ENCODE data around the gene RHOD. TPM values are rescaled to one million over a fixed set of nuclear protein-coding genes. Genes with fewer than 3 reads are reported as not detected.

Gene RHOD
- total RNA-seq, 1 experiment from 2014 or later, result 13.1 TPM

DNA sequence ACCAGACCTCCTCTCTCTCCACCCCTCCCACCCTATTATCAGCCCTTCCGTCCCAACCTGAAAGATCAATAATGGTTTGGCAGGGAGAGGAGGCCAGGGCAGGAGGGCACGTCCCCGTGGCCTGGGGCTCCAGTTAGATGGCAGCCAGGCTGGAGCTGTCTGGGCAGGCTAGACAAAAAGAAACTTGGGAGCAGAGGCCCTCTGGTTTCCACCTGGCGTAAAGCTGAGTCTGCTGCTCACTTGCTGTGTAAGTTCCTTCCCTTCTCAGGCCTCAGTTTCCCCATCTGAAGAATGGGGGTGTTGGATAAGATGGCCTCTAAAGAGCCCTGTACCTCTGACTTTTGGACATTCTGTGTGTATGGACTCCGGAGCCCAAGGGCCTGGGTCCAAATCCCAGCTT lies 3.8 kb upstream of the RHOD start (continued):
- TF ChIP-seq, protein P1, sequence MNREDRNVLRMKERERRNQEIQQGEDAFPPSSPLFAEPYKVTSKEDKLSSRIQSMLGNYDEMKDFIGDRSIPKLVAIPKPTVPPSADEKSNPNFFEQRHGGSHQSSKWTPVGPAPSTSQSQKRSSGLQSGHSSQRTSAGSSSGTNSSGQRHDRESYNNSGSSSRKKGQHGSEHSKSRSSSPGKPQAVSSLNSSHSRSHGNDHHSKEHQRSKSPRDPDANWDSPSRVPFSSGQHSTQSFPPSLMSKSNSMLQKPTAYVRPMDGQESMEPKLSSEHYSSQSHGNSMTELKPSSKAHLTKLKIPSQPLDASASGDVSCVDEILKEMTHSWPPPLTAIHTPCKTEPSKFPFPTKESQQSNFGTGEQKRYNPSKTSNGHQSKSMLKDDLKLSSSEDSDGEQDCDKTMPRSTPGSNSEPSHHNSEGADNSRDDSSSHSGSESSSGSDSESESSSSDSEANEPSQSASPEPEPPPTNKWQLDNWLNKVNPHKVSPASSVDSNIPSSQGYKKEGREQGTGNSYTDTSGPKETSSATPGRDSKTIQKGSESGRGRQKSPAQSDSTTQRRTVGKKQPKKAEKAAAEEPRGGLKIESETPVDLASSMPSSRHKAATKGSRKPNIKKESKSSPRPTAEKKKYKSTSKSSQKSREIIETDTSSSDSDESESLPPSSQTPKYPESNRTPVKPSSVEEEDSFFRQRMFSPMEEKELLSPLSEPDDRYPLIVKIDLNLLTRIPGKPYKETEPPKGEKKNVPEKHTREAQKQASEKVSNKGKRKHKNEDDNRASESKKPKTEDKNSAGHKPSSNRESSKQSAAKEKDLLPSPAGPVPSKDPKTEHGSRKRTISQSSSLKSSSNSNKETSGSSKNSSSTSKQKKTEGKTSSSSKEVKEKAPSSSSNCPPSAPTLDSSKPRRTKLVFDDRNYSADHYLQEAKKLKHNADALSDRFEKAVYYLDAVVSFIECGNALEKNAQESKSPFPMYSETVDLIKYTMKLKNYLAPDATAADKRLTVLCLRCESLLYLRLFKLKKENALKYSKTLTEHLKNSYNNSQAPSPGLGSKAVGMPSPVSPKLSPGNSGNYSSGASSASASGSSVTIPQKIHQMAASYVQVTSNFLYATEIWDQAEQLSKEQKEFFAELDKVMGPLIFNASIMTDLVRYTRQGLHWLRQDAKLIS (CRISPR knock-in tag; IDR thresholded peaks at IDR 0.05; ENCODE audit: borderline replicate concordance), result no peak
- TF ChIP-seq TP53 (CRISPR knock-in tag; IDR thresholded peaks at IDR 0.05), result no peak

DNA sequence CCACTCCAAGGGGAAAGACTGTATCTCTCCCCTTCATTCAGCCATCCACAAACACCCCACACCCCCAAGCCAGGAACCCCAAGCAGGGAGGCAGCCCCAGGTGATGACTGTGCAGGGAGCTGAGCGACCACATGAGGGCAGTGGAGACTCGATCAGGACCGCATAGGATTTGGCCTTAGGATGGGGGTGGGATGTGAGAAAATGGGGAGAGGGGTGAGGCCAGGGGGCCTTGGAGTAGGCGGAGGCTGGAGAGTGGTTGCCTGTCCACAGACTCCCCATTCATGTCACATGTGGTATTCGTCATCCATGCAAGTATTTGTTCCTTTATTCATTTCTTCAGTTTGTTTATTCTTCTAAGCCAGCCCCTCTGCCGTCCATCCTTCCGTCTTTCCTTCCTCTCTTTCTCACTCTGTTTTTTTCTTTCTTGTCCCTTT lies 2.7 kb upstream of the RHOD start:
- Mint-ChIP-seq H3K4me3 (no peak overlapping the region), H3K9me3 (no peaks in the 10 kb centered on the region), H3K27me3 (ENCODE audit: low read depth) (no peaks in the 10 kb centered on the region; the same call in 1 of the 2 replicates), H3K4me1 (peaks cover 23% of the 10 kb centered on the region), H3K27ac (no peak overlapping the region), H3K36me3 (no peaks in the 10 kb centered on the region)
- peak; percentile 83 for DNase-seq (ENCODE audit: low spot score)
- TF ChIP-seq, protein P2, sequence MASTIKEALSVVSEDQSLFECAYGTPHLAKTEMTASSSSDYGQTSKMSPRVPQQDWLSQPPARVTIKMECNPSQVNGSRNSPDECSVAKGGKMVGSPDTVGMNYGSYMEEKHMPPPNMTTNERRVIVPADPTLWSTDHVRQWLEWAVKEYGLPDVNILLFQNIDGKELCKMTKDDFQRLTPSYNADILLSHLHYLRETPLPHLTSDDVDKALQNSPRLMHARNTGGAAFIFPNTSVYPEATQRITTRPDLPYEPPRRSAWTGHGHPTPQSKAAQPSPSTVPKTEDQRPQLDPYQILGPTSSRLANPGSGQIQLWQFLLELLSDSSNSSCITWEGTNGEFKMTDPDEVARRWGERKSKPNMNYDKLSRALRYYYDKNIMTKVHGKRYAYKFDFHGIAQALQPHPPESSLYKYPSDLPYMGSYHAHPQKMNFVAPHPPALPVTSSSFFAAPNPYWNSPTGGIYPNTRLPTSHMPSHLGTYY (CRISPR knock-in tag; IDR thresholded peaks at IDR 0.05), result no peak
- TF ChIP-seq, protein P3, sequence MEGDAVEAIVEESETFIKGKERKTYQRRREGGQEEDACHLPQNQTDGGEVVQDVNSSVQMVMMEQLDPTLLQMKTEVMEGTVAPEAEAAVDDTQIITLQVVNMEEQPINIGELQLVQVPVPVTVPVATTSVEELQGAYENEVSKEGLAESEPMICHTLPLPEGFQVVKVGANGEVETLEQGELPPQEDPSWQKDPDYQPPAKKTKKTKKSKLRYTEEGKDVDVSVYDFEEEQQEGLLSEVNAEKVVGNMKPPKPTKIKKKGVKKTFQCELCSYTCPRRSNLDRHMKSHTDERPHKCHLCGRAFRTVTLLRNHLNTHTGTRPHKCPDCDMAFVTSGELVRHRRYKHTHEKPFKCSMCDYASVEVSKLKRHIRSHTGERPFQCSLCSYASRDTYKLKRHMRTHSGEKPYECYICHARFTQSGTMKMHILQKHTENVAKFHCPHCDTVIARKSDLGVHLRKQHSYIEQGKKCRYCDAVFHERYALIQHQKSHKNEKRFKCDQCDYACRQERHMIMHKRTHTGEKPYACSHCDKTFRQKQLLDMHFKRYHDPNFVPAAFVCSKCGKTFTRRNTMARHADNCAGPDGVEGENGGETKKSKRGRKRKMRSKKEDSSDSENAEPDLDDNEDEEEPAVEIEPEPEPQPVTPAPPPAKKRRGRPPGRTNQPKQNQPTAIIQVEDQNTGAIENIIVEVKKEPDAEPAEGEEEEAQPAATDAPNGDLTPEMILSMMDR (IDR thresholded peaks at IDR 0.05), result peak; percentile 49
- ChIA-PET CTCF (interaction anchor here (0.6 to 5.7 kb wide), 18 partner anchors 10 to 263 kb away, joined by 3 to 82 read pairs (median 4); partner anchors contain the start of genes SSH3 and SYT12), POLR2A (no interaction called here)
- peak; percentile 72 for ATAC-seq

DNA sequence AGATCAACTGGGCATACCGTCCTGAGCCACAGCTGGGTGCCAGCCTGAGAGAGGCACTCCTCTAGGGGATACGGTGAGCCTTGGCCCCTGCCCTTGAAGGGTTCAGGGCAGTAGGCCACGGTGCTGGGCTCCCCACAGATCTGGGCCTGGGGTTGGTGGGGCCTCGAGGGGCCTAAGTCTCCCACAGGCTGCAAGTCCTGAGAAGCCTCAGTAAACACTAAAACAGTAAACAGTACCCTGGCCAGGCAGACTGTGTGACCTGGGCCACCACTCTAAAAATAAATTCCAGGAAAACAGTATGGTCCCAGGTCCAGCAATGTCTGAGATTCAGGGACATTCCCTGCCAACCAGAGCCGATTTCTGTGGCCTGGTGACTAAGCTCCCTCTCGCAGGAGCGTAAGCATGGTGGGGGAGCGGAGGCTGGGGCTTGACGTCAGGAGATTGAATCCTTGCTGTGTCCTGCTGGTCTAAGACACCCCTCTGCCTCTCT lies 2.3 kb upstream of the RHOD start:
- H3K27ac Mint-ChIP-seq, result no peak overlapping the region
- no peaks in the 10 kb centered on the region for H3K36me3 Mint-ChIP-seq
- no peaks in the 10 kb centered on the region for H3K9me3 Mint-ChIP-seq
- POLR2A ChIA-PET, result interaction anchor here (0.7 kb wide), 1 partner anchor 18 kb away, joined by 5 read pairs; no protein-coding TSS in a partner anchor
- no peak overlapping the region for H3K4me3 Mint-ChIP-seq
- H3K27me3 Mint-ChIP-seq (ENCODE audit: low read depth), result no peaks in the 10 kb centered on the region; the same call in 1 of the 2 replicates
- CTCF ChIA-PET, result interaction anchor here (0.5 to 5.7 kb wide), 19 partner anchors 10 to 787 kb away, joined by 3 to 82 read pairs (median 5); partner anchors contain the start of genes SSH3 and SYT12
- ATAC-seq, result no peak
- H3K4me1 Mint-ChIP-seq, result peaks cover 23% of the 10 kb centered on the region
- DNase-seq (ENCODE audit: low spot score), result no peak
- TF ChIP-seq GTF2I (CRISPR knock-in tag; conservative IDR thresholded peaks at IDR 0.05) (no peak), CREB1 (CRISPR knock-in tag; IDR thresholded peaks at IDR 0.05) (no peak), TEAD4 (CRISPR knock-in tag; IDR thresholded peaks at IDR 0.05) (no peak), ESRRA (CRISPR knock-in tag; IDR thresholded peaks at IDR 0.05; ENCODE audit: borderline replicate concordance) (no peak), NR2C2 (CRISPR knock-in tag; IDR thresholded peaks at IDR 0.05) (no peak), KAT7 (CRISPR knock-in tag; IDR thresholded peaks at IDR 0.05; ENCODE audit: borderline replicate concordance) (no peak), CREM (CRISPR knock-in tag; IDR thresholded peaks at IDR 0.05) (no peak), ZNF232 (CRISPR knock-in tag; IDR thresholded peaks at IDR 0.05) (no peak), ZNF317 (CRISPR knock-in tag; IDR thresholded peaks at IDR 0.05; ENCODE audit: borderline replicate concordance, low read depth) (no peak), SP1 (CRISPR knock-in tag; conservative IDR thresholded peaks at IDR 0.05) (no peak), IRF2 (CRISPR knock-in tag; IDR thresholded peaks at IDR 0.05; ENCODE audit: borderline replicate concordance, low read depth) (no peak), ZNF121 (CRISPR knock-in tag; IDR thresholded peaks at IDR 0.05) (no peak), HMGA2 (CRISPR knock-in tag; IDR thresholded peaks at IDR 0.05) (no peak), TEAD1 (CRISPR knock-in tag; IDR thresholded peaks at IDR 0.05) (no peak), ZNF263 (CRISPR knock-in tag; IDR thresholded peaks at IDR 0.05; ENCODE audit: low read depth) (no peak), NFE2L1 (CRISPR knock-in tag; IDR thresholded peaks at IDR 0.05) (no peak)
- TF ChIP-seq, protein P4, sequence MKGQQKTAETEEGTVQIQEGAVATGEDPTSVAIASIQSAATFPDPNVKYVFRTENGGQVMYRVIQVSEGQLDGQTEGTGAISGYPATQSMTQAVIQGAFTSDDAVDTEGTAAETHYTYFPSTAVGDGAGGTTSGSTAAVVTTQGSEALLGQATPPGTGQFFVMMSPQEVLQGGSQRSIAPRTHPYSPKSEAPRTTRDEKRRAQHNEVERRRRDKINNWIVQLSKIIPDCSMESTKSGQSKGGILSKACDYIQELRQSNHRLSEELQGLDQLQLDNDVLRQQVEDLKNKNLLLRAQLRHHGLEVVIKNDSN (CRISPR knock-in tag; IDR thresholded peaks at IDR 0.05), result no peak
- TF ChIP-seq, protein P5, sequence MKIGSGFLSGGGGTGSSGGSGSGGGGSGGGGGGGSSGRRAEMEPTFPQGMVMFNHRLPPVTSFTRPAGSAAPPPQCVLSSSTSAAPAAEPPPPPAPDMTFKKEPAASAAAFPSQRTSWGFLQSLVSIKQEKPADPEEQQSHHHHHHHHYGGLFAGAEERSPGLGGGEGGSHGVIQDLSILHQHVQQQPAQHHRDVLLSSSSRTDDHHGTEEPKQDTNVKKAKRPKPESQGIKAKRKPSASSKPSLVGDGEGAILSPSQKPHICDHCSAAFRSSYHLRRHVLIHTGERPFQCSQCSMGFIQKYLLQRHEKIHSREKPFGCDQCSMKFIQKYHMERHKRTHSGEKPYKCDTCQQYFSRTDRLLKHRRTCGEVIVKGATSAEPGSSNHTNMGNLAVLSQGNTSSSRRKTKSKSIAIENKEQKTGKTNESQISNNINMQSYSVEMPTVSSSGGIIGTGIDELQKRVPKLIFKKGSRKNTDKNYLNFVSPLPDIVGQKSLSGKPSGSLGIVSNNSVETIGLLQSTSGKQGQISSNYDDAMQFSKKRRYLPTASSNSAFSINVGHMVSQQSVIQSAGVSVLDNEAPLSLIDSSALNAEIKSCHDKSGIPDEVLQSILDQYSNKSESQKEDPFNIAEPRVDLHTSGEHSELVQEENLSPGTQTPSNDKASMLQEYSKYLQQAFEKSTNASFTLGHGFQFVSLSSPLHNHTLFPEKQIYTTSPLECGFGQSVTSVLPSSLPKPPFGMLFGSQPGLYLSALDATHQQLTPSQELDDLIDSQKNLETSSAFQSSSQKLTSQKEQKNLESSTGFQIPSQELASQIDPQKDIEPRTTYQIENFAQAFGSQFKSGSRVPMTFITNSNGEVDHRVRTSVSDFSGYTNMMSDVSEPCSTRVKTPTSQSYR (CRISPR knock-in tag; IDR thresholded peaks at IDR 0.05), result no peak
- TF ChIP-seq, protein P6, sequence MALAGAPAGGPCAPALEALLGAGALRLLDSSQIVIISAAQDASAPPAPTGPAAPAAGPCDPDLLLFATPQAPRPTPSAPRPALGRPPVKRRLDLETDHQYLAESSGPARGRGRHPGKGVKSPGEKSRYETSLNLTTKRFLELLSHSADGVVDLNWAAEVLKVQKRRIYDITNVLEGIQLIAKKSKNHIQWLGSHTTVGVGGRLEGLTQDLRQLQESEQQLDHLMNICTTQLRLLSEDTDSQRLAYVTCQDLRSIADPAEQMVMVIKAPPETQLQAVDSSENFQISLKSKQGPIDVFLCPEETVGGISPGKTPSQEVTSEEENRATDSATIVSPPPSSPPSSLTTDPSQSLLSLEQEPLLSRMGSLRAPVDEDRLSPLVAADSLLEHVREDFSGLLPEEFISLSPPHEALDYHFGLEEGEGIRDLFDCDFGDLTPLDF (CRISPR knock-in tag; IDR thresholded peaks at IDR 0.05), result no peak

Data from WTC11 (cell line).